Measurements from ENCODE around the gene PCCA. TPM values are rescaled to one million over a fixed set of nuclear protein-coding genes. Genes with fewer than 3 reads are reported as not detected.

PCCA gene
- total and polyA plus RNA-seq, 4 donors, result 8.3 to 71.8 (median 22.8) TPM

DNA sequence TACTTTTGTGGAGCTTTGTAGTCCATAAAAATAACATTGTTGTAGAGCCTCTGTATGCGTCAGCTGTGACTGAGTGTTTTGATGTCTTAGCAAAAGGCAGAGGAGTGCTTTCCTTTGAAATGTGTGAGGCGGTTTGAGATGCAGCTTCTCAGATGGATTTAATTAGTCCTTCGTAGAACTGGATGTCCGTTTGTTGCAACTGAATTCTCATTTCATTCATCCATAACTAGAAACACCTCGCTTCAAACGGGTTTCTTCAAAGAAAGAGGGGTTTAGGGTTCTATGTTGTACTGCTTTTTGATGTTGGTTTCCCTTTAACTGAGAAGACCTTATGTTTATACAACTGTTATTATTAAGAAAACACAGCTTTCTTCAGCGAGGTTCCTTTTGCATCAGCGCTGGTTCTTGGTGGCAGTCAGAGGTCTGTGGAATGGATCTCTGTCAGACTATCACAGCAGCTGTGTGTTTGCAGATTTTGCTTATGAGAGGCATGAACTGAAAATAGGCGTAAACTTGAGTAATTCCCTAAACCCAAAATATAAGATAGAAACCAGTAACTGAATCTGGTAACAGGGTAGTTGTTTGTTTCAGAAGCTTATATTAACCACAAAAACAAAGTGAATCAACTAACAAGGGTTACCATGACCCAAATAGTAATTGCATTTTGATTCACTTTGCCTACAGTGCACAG lies 305.3 kb downstream of the PCCA start:
- no peak overlapping the region for H3K27ac ChIP-seq (ENCODE audit: low read depth in 1 of 2, low read length in 1 of 2)
- ATAC-seq (ENCODE audit: insufficient read depth, low FRiP score), result no peak
- H3K4me1 ChIP-seq (ENCODE audit: control insufficient read depth in 5 of 5, insufficient read depth in 5 of 5, low read length in 5 of 5), result peaks cover 0 to 6% (median 0%) of the 10 kb centered on the region in 5 donors
- 78 to 87% methylated on average over 9 of the region's 9 CpGs for WGBS, 2 donors
- H3K4me3 ChIP-seq, result no peak overlapping the region
- peak in 2 of 3 donors; percentile 54 to 55 for DNase-seq
- H3K36me3 ChIP-seq (ENCODE audit: control insufficient read depth in 4 of 4, insufficient read depth in 4 of 4, low read length in 4 of 4), result peaks cover 0 to 3% (median under 1%) of the 10 kb centered on the region in 4 donors
- TF ChIP-seq, protein P1, sequence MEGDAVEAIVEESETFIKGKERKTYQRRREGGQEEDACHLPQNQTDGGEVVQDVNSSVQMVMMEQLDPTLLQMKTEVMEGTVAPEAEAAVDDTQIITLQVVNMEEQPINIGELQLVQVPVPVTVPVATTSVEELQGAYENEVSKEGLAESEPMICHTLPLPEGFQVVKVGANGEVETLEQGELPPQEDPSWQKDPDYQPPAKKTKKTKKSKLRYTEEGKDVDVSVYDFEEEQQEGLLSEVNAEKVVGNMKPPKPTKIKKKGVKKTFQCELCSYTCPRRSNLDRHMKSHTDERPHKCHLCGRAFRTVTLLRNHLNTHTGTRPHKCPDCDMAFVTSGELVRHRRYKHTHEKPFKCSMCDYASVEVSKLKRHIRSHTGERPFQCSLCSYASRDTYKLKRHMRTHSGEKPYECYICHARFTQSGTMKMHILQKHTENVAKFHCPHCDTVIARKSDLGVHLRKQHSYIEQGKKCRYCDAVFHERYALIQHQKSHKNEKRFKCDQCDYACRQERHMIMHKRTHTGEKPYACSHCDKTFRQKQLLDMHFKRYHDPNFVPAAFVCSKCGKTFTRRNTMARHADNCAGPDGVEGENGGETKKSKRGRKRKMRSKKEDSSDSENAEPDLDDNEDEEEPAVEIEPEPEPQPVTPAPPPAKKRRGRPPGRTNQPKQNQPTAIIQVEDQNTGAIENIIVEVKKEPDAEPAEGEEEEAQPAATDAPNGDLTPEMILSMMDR (IDR thresholded peaks at IDR 0.05; ENCODE audit: control extremely low read depth, extremely low read depth), result no peak
- H3K27me3 ChIP-seq (ENCODE audit: control insufficient read depth in 3 of 3, insufficient read depth in 3 of 3, low read length in 2 of 3), result no peaks in the 10 kb centered on the region
- H3K9me3 ChIP-seq (ENCODE audit: control insufficient read depth in 4 of 4, insufficient read depth in 3 of 4, low read length in 3 of 4), result no peaks in the 10 kb centered on the region
- no peak overlapping the region for H3K9ac ChIP-seq (ENCODE audit: insufficient read depth in 1 of 2, low read length in 2 of 2)

DNA sequence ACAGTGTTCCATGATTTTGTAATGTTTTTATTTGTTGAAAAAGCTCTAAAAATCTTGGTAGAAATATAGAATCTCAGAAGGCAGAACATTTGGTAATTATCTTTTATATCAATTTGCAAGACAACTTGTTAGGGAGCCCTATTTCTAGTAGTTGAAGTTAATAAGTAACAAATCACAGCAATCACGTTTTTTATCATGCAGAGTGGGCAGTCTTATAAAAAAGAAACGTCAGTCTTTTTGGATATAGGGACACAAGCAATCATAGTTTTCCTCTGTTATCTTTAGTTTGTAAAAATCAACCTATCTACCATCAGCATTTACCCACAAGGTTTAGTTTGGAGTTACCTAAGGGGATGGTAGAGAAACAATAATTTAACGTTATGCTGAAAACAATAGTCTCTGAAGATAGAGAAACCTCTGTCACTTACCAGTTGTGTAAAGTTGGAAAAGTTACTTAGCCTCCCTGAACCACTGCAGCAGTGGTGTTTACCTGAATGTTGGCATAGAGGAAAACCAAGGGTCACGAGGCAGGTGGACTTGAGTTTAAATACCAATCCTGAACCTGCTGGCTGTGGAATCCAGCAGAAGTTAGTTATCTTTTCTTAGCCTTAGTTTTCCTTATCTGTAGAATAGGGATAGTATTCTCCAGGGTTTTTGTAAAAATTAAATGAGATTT lies 306.9 kb downstream of the PCCA start:
- Histone ChIP-seq H3K9me3 (ENCODE audit: control insufficient read depth in 4 of 4, insufficient read depth in 3 of 4, low read length in 3 of 4) (no peaks in the 10 kb centered on the region), H3K9ac (ENCODE audit: insufficient read depth in 1 of 2, low read length in 2 of 2) (no peak overlapping the region), H3K27me3 (ENCODE audit: control insufficient read depth in 3 of 3, insufficient read depth in 3 of 3, low read length in 2 of 3) (no peaks in the 10 kb centered on the region), H3K27ac (ENCODE audit: low read depth in 1 of 2, low read length in 1 of 2) (no peak overlapping the region), H3K4me3 (no peak overlapping the region), H3K4me1 (ENCODE audit: control insufficient read depth in 5 of 5, insufficient read depth in 5 of 5, low read length in 5 of 5) (peaks cover 0 to 6% (median 0%) of the 10 kb centered on the region in 5 donors), H3K36me3 (ENCODE audit: control insufficient read depth in 4 of 4, insufficient read depth in 4 of 4, low read length in 4 of 4) (peaks cover 0 to 3% (median under 1%) of the 10 kb centered on the region in 4 donors)
- TF ChIP-seq, protein P1 (IDR thresholded peaks at IDR 0.05; ENCODE audit: control extremely low read depth, extremely low read depth), result no peak
- WGBS, 2 donors, result 87 to 92% methylated on average over 4 of the region's 4 CpGs
- no peak for ATAC-seq (ENCODE audit: insufficient read depth, low FRiP score)
- no peak for DNase-seq

DNA sequence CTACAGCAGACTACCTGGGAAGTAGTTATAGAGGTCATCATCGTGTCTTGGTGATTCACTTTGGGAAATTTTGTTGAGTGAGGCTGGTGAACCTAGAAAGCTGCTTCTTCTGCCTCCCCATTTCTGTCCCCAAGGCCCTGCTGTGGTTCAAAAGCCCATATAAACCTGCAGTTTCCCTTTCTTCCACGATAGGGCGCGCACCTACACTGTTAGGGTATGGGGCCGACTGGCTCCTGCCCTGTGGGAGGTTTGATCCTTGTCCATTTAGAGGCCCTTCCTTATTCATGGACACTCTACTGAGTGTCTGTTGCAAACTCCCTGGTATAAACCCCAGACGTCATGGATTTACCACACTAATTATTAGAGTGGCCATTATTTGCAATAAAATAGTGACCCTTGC lies 307.9 kb downstream of the PCCA start:
- no peaks in the 10 kb centered on the region for H3K9me3 ChIP-seq (ENCODE audit: control insufficient read depth in 4 of 4, insufficient read depth in 3 of 4, low read length in 3 of 4)
- no peak overlapping the region for H3K4me3 ChIP-seq
- no peak overlapping the region for H3K27ac ChIP-seq (ENCODE audit: low read depth in 1 of 2, low read length in 1 of 2)
- H3K9ac ChIP-seq (ENCODE audit: insufficient read depth in 1 of 2, low read length in 2 of 2), result no peak overlapping the region
- 95 to 98% methylated on average over 6 of the region's 6 CpGs for WGBS, 2 donors
- H3K27me3 ChIP-seq (ENCODE audit: control insufficient read depth in 3 of 3, insufficient read depth in 3 of 3, low read length in 2 of 3), result no peaks in the 10 kb centered on the region
- TF ChIP-seq, protein P1 (IDR thresholded peaks at IDR 0.05; ENCODE audit: control extremely low read depth, extremely low read depth), result no peak
- H3K36me3 ChIP-seq (ENCODE audit: control insufficient read depth in 4 of 4, insufficient read depth in 4 of 4, low read length in 4 of 4), result peaks cover 0 to 3% (median under 1%) of the 10 kb centered on the region in 4 donors
- DNase-seq (no peak), ATAC-seq (ENCODE audit: insufficient read depth, low FRiP score) (no peak)
- H3K4me1 ChIP-seq (ENCODE audit: control insufficient read depth in 5 of 5, insufficient read depth in 5 of 5, low read length in 5 of 5), result peaks cover 0 to 6% (median 0%) of the 10 kb centered on the region in 5 donors

Data from lung (tissue), 12 donors.